ENCODE results near the gene WT1.
A peak's percentile ranks its signal among the peaks of the same experiment; 100 is the strongest.
"Not testable (repeated sequence)": the region's sequence is repeated elsewhere in the genome, so short reads cannot be mapped to it uniquely, and the experiment has no call there.

Gene WT1

GRCh38 chr11:32387411-32387810, 47.9 kb downstream of the WT1 start:
- no peak for DNase-seq (ENCODE audit: low read depth in 2 of 2)

GRCh38 chr11:32386770-32387377, 48.5 kb downstream of the WT1 start:
- no peak for DNase-seq (ENCODE audit: low read depth in 2 of 2)

GRCh38 chr11:32385998-32386397, 49.3 kb downstream of the WT1 start:
- DNase-seq (ENCODE audit: low read depth in 2 of 2) = no peak

GRCh38 chr11:32382339-32383049, 52.8 kb downstream of the WT1 start:
- no peak for DNase-seq (ENCODE audit: low read depth in 2 of 2)

- DNase-seq (ENCODE audit: low read depth in 2 of 2) = no peak
These were observed 54.2 kb downstream of the WT1 start for GRCh38 chr11:32381179-32381578.

GRCh38 chr11:32379719-32380118, 55.6 kb downstream of the WT1 start:
- no peak for DNase-seq (ENCODE audit: low read depth in 2 of 2)

- DNase-seq (ENCODE audit: low read depth in 2 of 2) = no peak
These were observed 59.5 kb downstream of the WT1 start for GRCh38 chr11:32375826-32376225.

GRCh38 chr11:32374261-32374711, 61.1 kb downstream of the WT1 start:
- DNase-seq (ENCODE audit: low read depth in 2 of 2) = no peak

GRCh38 chr11:32369987-32370386, 65.4 kb downstream of the WT1 start:
- not testable (repeated sequence) for DNase-seq (ENCODE audit: low read depth in 2 of 2)

GRCh38 chr11:32366666-32367065, 68.7 kb downstream of the WT1 start:
- peak; percentile 32 to 42 for DNase-seq (ENCODE audit: low read depth in 2 of 2)

- no peak for DNase-seq (ENCODE audit: low read depth in 2 of 2)
These were observed 70.1 kb downstream of the WT1 start for GRCh38 chr11:32365192-32365591.

- no peak for DNase-seq (ENCODE audit: low read depth in 2 of 2)
These were observed 76.6 kb downstream of the WT1 start for GRCh38 chr11:32358729-32359128.

GRCh38 chr11:32353884-32354283, 81.5 kb downstream of the WT1 start:
- no peak for DNase-seq (ENCODE audit: low read depth in 2 of 2)

GRCh38 chr11:32348502-32348901, 86.8 kb downstream of the WT1 start:
- no peak for DNase-seq (ENCODE audit: low read depth in 2 of 2)

GRCh38 chr11:32344946-32345345, 90.4 kb downstream of the WT1 start:
- no peak for DNase-seq (ENCODE audit: low read depth in 2 of 2)

GRCh38 chr11:32343325-32344008, 91.9 kb downstream of the WT1 start:
- no peak for DNase-seq (ENCODE audit: low read depth in 2 of 2)

- no peak for DNase-seq (ENCODE audit: low read depth in 2 of 2)
These were observed 93.4 kb downstream of the WT1 start for GRCh38 chr11:32341620-32342613.

GRCh38 chr11:32340181-32340580, 95.2 kb downstream of the WT1 start:
- DNase-seq (ENCODE audit: low read depth in 2 of 2) = no peak

All from fibroblast of skin of left quadriceps (primary cell).